HepG2 (cell line): ENCODE results near the gene APOC1. TPM values are rescaled to one million over a fixed set of nuclear protein-coding genes. Genes with fewer than 3 reads are reported as not detected.

Experiments used
- BORCS8-MEF2B ChIP-seq: sonication (generic); formaldehyde crosslinking; IDR thresholded peaks from 2 replicates; pipeline ENCODE4 v1.8.0; 2022; ENCODE audit warnings: mild to moderate bottlenecking, missing genetic modification reagents
- MAZ ChIP-seq, 2 experiments: sonication (generic) in 1 of 2; formaldehyde crosslinking in 1 of 2; IDR thresholded peaks; 2 replicates each; pipeline versions ENCODE4 v1.5.0 to v1.6.1; 2012 to 2020; ENCODE audit warnings: low read depth in 2 of 2, mild to moderate bottlenecking in 2 of 2, borderline replicate concordance in 1 of 2, improper control_type of control experiment in 1 of 2, low read length in 1 of 2, missing genetic modification reagents in 1 of 2, moderate library complexity in 1 of 2
- SRSF1 ChIP-seq: fragments of 200-400 bp; formaldehyde crosslinking; optimal IDR thresholded peaks from 2 replicates; pipeline ENCODE3; 2017; ENCODE audit warnings: mild to moderate bottlenecking, low read depth, low read length, moderate library complexity
- ZNF33B ChIP-seq: sonication (generic); formaldehyde crosslinking; IDR thresholded peaks from 2 replicates; pipeline ENCODE4 v1.5.1; 2020; ENCODE audit warnings: mild to moderate bottlenecking, missing genetic modification reagents
- polyA plus RNA-seq, 8 experiments: library from polyadenylated mRNA; depleted of rRNA in 3 of 8; stranded (reverse) in 7 of 8; unstranded in 1 of 8; fragments of >200 nt; fragmentation: Illumina TruSeq in 4 of 8; extraction: Trizol in 4 of 8; gene quantifications; 2 replicates each; pipeline versions ENCODE4 v1.2.1 to v1.2.3, GENCODE V29; 2011 to 2016; ENCODE audit warnings: low read depth in 4 of 8, missing spikeins in 1 of 8, mixed read lengths in 1 of 8; ENCODE audit not compliant: insufficient read depth in 1 of 8
- total RNA-seq, 5 experiments: library from RNA; depleted of rRNA; stranded (reverse); fragments of >200 nt; fragmentation: Illumina TruSeq; extraction: Trizol; gene quantifications; 2 replicates each; pipeline ENCODE4 v1.2.3, GENCODE V29; 2016; ENCODE audit warnings: low read depth in 1 of 5
- TF ChIP-seq, protein P1 (sequence below), 2 experiments: sonication (generic) in 1 of 2; formaldehyde crosslinking in 1 of 2; IDR thresholded peaks; 2 replicates each; pipeline versions ENCODE4 v1.6.1 to v1.9.0; 2014 to 2022; ENCODE audit warnings: antibody characterized with exemption in 1 of 2, borderline replicate concordance in 1 of 2, inconsistent platforms in 1 of 2, low read depth in 1 of 2, missing genetic modification reagents in 1 of 2

APOC1 gene
- total and polyA plus RNA-seq, 2 of the 13 experiments (the other 11 are each of a cell fraction or from before 2014, with no cell fraction given): 600 to 1,235 TPM

DNA sequence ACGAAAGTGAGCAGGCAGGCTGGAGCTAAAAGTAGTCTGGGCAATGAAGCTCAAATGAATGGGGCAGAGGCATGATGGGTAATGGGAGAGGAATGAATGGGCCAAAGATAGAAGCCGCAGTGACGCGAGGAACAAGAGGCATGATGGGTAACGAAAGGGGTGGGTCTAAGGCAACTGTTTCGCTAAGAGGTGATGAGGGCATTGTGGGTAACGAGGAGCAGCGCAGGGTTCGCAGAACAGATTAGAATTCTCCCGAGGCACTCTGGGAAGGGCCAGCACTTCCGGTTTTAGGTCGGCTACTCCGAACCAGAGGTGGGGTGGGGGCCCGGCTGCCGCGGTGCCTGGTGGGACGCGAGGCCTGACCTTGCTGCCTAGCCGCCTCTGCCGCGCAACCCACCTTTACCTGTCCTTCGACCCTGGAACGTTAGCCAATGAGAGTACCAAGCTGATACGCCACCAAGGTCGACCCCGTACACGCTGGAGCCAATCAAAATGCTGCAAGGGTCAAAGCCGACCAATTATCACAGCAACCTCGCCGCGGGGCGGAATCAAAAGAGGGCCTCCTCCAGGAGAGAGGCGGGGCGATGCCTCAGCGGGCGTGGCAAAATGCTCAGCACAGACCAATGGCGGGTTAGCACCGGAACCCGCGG, 23.9 kb upstream of the APOC1 start (continued):
- TF ChIP-seq, protein P1, sequence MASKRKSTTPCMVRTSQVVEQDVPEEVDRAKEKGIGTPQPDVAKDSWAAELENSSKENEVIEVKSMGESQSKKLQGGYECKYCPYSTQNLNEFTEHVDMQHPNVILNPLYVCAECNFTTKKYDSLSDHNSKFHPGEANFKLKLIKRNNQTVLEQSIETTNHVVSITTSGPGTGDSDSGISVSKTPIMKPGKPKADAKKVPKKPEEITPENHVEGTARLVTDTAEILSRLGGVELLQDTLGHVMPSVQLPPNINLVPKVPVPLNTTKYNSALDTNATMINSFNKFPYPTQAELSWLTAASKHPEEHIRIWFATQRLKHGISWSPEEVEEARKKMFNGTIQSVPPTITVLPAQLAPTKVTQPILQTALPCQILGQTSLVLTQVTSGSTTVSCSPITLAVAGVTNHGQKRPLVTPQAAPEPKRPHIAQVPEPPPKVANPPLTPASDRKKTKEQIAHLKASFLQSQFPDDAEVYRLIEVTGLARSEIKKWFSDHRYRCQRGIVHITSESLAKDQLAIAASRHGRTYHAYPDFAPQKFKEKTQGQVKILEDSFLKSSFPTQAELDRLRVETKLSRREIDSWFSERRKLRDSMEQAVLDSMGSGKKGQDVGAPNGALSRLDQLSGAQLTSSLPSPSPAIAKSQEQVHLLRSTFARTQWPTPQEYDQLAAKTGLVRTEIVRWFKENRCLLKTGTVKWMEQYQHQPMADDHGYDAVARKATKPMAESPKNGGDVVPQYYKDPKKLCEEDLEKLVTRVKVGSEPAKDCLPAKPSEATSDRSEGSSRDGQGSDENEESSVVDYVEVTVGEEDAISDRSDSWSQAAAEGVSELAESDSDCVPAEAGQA (IDR thresholded peaks at IDR 0.05; ENCODE audit: low read depth): peak; percentile 51; the same call in 1 of the 2 replicates
- TF ChIP-seq, protein P1 (CRISPR knock-in tag; IDR thresholded peaks at IDR 0.05; ENCODE audit: borderline replicate concordance): no peak
- TF ChIP-seq SRSF1 (no peak), MAZ (IDR thresholded peaks at IDR 0.05; ENCODE audit: borderline replicate concordance, low read depth, low read length) (peak; percentile 87), MAZ (CRISPR knock-in tag; IDR thresholded peaks at IDR 0.05; ENCODE audit: low read depth) (peak; percentile 79; the same call in 1 of the 2 replicates), ZNF33B (CRISPR knock-in tag) (no peak), BORCS8-MEF2B (CRISPR knock-in tag) (no peak)
